Measurements from ENCODE around the gene MED26. TPM values are rescaled to one million over a fixed set of nuclear protein-coding genes. Genes with fewer than 3 reads are reported as not detected.
A peak's percentile ranks its signal among the peaks of the same experiment; 100 is the strongest.

MED26 gene
- total and polyA plus RNA-seq, 2 of the 13 experiments (the other 11 are each of a cell fraction or from before 2014, with no cell fraction given): 3.5 to 3.8 TPM

- TF ChIP-seq ZBTB49 (CRISPR knock-in tag; IDR thresholded peaks at IDR 0.05; ENCODE audit: borderline replicate concordance): no peak
- no peak for TF ChIP-seq RARG (CRISPR knock-in tag; IDR thresholded peaks at IDR 0.05; ENCODE audit: low read depth)
- no peak for TF ChIP-seq PHF5A (CRISPR knock-in tag; IDR thresholded peaks at IDR 0.05; ENCODE audit: low read depth, unreplicated experiment)
- no peak for TF ChIP-seq ZNF329 (CRISPR knock-in tag; IDR thresholded peaks at IDR 0.05; ENCODE audit: low read depth)
- peak; percentile 48 for TF ChIP-seq RARA (CRISPR knock-in tag; IDR thresholded peaks at IDR 0.05)
- TF ChIP-seq ZNF850 (CRISPR knock-in tag; conservative IDR thresholded peaks at IDR 0.05): no peak
- TF ChIP-seq ZFP37 (CRISPR knock-in tag; IDR thresholded peaks at IDR 0.05; ENCODE audit: borderline replicate concordance): 0 out of 2 replicates have a peak, but pooled peaks have one; percentile 40
- TF ChIP-seq KAT8 (CRISPR knock-in tag; IDR thresholded peaks at IDR 0.05): peak; percentile 98
- no peak for TF ChIP-seq ZNF101 (CRISPR knock-in tag; IDR thresholded peaks at IDR 0.05; ENCODE audit: borderline replicate concordance, low read depth)
- peak; percentile 17 for TF ChIP-seq CBX1 (IDR thresholded peaks at IDR 0.05; ENCODE audit: low read depth)
- TF ChIP-seq ZNF562 (CRISPR knock-in tag; IDR thresholded peaks at IDR 0.05; ENCODE audit: borderline replicate concordance): no peak
- TF ChIP-seq ZNF235 (CRISPR knock-in tag; IDR thresholded peaks at IDR 0.05; ENCODE audit: borderline replicate concordance): no peak
- no peak for TF ChIP-seq NONO (IDR thresholded peaks at IDR 0.05)
- peak; percentile 78 for TF ChIP-seq NONO (CRISPR knock-in tag; conservative IDR thresholded peaks at IDR 0.05)
- peak; percentile 66; the same call in 1 of the 2 replicates for TF ChIP-seq SMAD9 (CRISPR knock-in tag; IDR thresholded peaks at IDR 0.05)
- no peak for TF ChIP-seq NBN (conservative IDR thresholded peaks at IDR 0.05)
- TF ChIP-seq NFRKB (IDR thresholded peaks at IDR 0.05): no peak
- 0 out of 2 replicates have a peak, but pooled peaks have one; percentile 21 for TF ChIP-seq BORCS8-MEF2B (CRISPR knock-in tag; IDR thresholded peaks at IDR 0.05)
- 0 out of 2 replicates have a peak, but pooled peaks have one; percentile 60 for TF ChIP-seq BATF2 (CRISPR knock-in tag; IDR thresholded peaks at IDR 0.05)
- TF ChIP-seq ZNF670 (CRISPR knock-in tag; IDR thresholded peaks at IDR 0.05; ENCODE audit: borderline replicate concordance): no peak
- no peak for TF ChIP-seq SRSF4 (IDR thresholded peaks at IDR 0.05; ENCODE audit: low read depth, low read length, poor library complexity, severe bottlenecking)
- peak; percentile 74; the same call in 1 of the 2 replicates for TF ChIP-seq ZNF619 (CRISPR knock-in tag; IDR thresholded peaks at IDR 0.05)
- TF ChIP-seq ZNF333 (CRISPR knock-in tag; IDR thresholded peaks at IDR 0.05; ENCODE audit: borderline replicate concordance): peak; percentile 50; the same call in 1 of the 2 replicates
- no peak for TF ChIP-seq ZFP36L1 (CRISPR knock-in tag; IDR thresholded peaks at IDR 0.05)
- peak; percentile 66; the same call in 1 of the 2 replicates for TF ChIP-seq SMAD1 (CRISPR knock-in tag; IDR thresholded peaks at IDR 0.05; ENCODE audit: borderline replicate concordance, low read depth)
- TF ChIP-seq ZNF276 (CRISPR knock-in tag; IDR thresholded peaks at IDR 0.05; ENCODE audit: low read depth): 0 out of 2 replicates have a peak, but pooled peaks have one; percentile 71
Observed at GRCh38 chr19:16572332-16573211, 55.4 kb downstream of the MED26 start, which contains the start of gene SLC35E1 (continued).
